Kidney capillary endothelial cell (primary cell): ENCODE measurements around the gene SPRED1.

Experiments
- DNase-seq: peaks from one replicate; pipeline ENCODE4 v3.0.0-alpha.2; 2018; ENCODE audit warnings: low spot score

SPRED1 gene

DNA sequence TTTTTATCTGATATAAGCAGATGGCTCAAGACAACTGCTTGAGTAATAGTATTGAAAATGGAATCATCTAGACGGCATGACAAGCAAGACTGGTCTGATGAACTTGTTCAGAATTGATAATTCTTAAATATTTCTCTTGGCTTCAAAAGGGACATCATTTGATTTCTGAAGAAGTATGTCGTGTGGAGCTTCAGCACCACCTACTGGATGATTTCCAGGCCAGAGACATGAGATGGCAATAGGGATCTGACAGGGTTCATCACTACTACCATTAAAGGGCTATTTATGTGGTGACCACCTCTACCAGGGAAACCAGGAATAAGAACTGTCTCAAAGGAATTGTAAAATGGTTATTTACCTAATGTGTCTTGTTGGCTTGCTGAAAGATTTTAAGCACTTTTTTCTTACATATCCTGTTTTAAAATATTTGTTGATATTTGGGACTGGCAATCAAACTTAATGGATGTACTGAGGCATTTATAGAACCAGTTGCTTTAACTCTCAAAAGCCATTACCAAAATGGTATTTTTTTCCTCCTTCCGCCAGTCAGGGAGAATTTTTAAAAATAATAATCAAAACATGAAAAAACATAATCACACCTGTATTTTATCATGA lies 101.8 kb downstream of the SPRED1 start:
- DNase-seq: peak; percentile 54

DNA sequence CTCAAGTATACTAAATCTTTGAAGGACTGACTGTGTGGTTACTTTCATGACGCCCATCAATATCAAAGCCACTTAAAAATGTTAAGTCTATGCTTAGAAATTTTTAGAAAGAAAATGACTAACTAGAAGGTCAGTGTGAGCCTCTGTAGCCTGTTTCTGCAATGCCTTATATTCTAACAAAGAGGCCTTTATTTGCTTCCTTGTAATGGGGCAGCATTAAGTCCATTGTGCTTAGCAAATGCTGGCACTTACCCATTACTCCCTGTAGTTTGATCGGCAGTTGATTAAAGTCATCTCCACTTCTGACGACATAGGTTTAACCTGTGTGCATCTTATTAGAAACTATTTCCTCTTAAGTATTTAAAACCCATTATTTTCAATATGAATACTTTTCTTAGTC lies 109.7 kb downstream of the SPRED1 start:
- DNase-seq: no peak

GRCh38 chr15:38367476-38367875 lies 114.8 kb downstream of the SPRED1 start:
- no peak for DNase-seq

DNA sequence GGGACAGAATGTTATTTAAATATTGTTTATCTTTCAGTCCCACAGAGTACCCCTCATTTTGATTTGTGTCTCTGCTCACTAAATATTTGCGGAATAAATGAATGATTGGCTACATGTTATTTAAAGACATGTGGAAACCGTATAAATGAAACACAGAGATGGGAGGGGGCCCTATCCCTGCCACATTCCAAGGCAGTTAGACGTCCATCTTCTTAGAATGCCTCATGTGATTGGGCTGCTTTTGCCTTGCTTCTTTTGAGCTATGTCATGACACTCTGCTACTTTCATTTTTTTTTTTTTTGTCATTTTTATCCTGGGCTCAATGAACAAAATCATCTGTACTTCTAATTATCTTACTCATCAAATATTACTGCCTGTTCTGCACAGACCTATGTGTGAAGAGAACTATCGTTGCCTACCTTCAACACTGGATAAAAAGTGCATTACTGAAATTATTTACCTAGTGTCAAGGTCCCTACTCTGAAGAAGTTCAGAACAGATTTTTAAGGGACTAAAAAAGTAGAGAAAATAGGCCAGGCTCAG lies 117.4 kb downstream of the SPRED1 start:
- DNase-seq: no peak

GRCh38 chr15:38373016-38373415 lies 120.4 kb downstream of the SPRED1 start:
- DNase-seq: no peak

- no peak for DNase-seq
These were observed 121.4 kb downstream of the SPRED1 start for GRCh38 chr15:38374029-38374428.

DNA sequence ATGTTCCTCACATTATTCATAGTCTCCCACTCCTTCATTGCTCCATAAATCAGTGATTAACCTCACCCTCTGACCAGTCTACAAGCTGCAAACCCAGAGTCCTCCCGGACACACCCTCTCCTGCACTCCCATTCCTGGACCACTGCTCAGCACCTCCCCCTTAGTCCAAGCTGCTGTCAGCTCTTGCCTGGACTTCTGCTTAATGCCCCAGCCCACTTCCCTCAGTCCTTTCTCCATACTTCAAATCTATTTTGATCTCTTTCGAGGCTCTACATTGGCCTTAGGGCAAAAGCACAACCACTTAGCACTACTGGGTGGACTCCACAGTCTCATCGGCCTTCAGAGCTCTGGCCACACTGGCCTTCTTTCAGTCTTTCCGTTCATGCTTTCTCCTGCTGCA lies 121.9 kb downstream of the SPRED1 start:
- DNase-seq: peak; percentile 7

DNA sequence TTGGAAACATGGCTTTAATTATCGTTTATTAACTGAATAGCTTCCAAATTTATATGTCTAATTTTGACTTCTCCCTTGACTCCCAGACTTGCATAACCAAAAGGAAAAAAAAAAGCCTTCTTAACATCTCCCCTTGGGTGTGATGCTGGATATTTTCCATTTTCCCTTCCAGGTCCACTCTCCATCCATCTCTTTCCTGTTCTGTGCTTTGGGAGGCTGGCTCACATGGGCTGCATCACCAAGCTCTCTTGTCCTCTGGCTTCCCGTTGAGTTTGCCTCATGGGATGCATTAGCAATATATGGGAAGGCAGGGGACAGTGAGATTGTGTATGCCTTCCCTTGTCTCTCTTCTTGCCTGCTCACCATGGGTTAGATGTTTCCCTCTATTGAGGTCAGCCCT lies 123.4 kb downstream of the SPRED1 start:
- DNase-seq: no peak

DNA sequence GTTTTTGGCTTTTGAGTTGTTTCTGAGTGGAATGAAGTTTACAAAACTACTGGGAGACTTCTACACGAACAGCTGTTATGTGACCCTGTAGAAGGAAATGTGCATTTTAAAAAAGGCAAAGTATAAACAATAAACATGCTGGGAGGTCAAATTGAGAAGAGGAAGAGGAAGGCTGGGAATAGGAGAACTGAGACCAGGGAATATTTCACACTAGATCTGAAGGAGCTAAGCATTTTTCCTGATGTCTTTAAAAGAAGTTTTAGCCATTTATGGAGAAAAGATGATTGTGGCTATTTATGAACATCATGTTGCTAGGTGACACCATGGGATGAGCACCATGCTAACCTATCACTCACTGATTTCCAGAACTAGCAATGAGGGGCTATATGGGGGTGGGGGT lies 125.0 kb downstream of the SPRED1 start:
- no peak for DNase-seq

DNA sequence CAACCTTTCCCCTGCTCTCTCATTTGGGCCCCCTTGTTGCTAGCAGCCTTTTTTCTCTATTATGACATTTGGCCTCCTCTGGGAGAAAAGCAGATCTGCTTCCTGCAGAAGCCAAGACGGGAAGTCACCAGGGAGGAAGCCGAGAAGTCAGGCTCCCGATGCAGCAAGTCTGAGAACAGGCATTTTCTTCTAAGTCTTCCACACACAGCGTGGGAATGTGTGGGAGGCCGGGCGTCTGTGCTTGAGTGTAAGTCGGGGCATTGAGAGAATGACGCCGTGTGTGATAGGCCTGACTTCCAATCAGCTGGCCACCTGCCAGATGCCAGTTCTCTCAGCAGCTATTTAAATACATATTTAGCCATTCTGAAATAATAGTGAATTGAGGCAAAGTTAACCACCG lies 125.5 kb downstream of the SPRED1 start:
- peak; percentile 52 for DNase-seq

GRCh38 chr15:38389924-38390542 lies 137.4 kb downstream of the SPRED1 start:
- DNase-seq: peak; percentile 38

DNA sequence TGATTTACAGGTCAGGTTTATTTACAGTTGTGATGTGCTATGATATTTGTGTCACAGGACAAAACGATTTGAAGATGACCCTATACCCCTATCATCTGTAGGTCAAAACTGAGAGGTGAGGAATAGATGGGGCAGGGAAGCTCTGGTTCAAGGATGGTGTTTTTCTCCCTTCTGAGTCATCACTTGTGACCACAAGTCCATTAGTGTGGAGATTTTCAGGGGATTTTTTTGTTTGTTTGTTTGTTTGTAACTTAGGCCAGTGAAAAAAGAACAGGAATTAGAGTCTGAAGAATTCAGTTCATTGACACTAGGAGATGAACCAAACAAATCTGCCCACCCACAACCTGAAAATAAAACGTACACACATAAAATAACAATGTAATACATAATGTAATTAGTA lies 138.6 kb downstream of the SPRED1 start:
- DNase-seq: no peak

GRCh38 chr15:38398134-38398533 lies 145.5 kb downstream of the SPRED1 start:
- DNase-seq: peak; percentile 73

DNA sequence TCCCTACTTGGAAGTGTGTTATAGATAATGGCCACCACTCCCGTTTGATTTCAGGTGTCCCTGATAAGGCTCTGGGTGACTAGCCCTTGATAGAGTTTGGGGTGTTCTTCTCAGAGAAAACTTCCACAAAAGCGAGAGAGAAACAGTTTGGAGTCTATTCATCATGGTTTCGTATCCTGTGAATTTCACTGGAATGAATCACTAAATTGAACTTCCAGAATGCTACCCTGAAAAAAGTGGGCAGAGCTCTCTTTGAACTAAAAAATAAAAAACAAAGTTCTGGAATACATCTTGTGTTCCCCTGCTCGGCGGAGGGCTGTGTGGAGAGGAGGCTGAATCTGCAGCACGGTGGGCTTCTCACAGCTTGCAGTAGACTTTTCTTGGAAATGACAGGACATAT lies 148.5 kb downstream of the SPRED1 start:
- DNase-seq: no peak

GRCh38 chr15:38401701-38402100 lies 149.1 kb downstream of the SPRED1 start:
- no peak for DNase-seq

DNA sequence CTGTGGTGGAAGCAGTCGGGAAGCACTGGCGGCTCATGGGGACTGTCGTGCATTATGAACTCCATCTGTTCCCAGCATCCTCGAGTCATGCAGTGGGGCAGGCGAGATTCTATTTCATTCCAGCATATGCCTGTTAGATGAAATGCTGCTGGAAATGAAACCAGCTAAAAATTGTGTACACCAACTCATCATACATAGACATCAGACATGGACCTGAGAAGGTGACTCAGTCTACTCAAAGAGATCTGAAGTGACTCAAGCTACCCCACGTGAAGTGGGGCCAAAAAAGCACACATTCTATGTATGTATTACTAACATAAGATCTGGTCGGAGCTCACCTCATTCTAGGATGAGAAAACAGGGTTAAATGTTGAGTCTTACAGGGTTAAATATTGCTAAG lies 153.8 kb downstream of the SPRED1 start:
- no peak for DNase-seq
